AG09309 (cell line): ENCODE measurements around the gene ELK3.

ENCODE experiments used
- DNase-seq: peaks from one replicate; pipeline ENCODE4 v3.0.0-alpha.2; 2010; ENCODE audit warnings: low read depth
- H3K4me3 ChIP-seq: 2 replicates; pipeline ENCODE4 v1.5.1; 2011; ENCODE audit warnings: mild to moderate bottlenecking, low read depth, low read length, moderate library complexity; ENCODE audit not compliant: control insufficient read depth
- TF ChIP-seq, protein P1 (sequence below): IDR thresholded peaks from 2 replicates; pipeline ENCODE4 v1.5.1; 2011; ENCODE audit warnings: mild to moderate bottlenecking, low read depth, low read length, inconsistent platforms; ENCODE audit not compliant: insufficient read depth, control insufficient read depth; ENCODE audit errors: missing control alignments

The ELK3 gene

DNA sequence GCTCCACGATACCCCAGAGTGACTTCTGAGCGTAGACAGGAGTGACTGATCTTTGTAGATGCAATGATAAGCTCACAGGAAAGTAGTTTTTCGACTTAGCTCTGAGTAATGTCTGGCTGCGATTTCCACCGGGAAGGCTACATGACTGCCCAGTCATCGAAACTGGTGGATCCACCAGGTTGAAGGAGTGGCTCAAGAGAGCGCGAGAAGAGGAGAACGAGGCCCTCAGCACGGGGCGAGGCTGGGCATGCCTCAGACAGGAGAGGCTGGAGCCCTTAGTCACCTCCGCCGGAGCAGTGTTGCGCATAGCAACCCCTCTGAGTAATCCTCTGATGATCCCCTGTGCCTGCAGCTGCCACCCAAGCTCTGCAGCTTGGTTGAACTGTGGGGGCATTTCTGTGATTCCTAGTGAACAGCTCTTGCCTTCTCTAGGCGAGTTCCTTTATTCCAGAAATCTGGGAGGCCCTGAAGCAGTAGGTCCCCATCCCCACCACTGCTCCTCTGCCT, 25.6 kb downstream of the ELK3 start:
- TF ChIP-seq, protein P1, sequence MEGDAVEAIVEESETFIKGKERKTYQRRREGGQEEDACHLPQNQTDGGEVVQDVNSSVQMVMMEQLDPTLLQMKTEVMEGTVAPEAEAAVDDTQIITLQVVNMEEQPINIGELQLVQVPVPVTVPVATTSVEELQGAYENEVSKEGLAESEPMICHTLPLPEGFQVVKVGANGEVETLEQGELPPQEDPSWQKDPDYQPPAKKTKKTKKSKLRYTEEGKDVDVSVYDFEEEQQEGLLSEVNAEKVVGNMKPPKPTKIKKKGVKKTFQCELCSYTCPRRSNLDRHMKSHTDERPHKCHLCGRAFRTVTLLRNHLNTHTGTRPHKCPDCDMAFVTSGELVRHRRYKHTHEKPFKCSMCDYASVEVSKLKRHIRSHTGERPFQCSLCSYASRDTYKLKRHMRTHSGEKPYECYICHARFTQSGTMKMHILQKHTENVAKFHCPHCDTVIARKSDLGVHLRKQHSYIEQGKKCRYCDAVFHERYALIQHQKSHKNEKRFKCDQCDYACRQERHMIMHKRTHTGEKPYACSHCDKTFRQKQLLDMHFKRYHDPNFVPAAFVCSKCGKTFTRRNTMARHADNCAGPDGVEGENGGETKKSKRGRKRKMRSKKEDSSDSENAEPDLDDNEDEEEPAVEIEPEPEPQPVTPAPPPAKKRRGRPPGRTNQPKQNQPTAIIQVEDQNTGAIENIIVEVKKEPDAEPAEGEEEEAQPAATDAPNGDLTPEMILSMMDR, result no peak
- H3K4me3 ChIP-seq, result peak overlapping the region; percentile 17
- peak; percentile 85 for DNase-seq

DNA sequence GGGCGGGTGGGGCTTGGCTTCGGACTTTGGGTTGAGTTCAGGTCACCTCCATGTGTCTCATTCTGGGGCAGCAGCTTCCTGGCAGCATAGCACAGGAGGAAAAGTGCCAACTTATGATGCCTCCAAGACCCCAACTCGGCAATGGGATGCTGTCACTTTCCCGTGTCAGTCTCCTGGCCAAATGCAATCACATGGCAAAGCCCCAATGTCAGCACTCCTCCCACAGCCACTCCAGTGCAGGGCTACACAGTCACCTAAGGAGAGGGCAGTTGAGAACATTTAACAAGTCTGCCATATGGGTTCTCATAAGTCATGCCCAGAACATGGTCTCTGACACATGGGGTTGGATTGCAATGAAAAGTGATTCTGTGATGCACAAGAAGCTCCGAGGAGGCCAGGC, 26.7 kb downstream of the ELK3 start:
- TF ChIP-seq, protein P1, result no peak
- no peak for DNase-seq
- no peak overlapping the region for H3K4me3 ChIP-seq

DNA sequence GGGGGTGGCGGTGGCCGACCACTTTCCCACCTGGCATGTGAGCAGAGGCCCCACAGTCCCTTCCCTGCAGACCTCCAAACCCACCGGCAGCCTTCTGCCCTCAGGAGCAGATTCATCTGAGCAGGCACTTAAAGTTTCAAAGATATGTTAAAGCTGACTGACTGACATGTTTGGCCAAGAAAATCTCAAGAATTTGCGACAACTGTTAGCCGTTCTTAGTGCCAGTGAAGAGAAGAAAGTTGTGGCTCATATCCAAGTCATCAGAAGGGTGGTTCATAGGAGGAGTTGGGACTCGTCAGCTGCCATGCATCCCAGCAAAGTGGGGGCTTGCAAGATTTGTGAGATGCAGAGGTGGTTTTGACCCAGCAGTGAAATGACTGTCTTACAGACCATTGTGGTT, 27.2 kb downstream of the ELK3 start:
- DNase-seq, result no peak
- H3K4me3 ChIP-seq, result no peak overlapping the region
- TF ChIP-seq, protein P1, result no peak

DNA sequence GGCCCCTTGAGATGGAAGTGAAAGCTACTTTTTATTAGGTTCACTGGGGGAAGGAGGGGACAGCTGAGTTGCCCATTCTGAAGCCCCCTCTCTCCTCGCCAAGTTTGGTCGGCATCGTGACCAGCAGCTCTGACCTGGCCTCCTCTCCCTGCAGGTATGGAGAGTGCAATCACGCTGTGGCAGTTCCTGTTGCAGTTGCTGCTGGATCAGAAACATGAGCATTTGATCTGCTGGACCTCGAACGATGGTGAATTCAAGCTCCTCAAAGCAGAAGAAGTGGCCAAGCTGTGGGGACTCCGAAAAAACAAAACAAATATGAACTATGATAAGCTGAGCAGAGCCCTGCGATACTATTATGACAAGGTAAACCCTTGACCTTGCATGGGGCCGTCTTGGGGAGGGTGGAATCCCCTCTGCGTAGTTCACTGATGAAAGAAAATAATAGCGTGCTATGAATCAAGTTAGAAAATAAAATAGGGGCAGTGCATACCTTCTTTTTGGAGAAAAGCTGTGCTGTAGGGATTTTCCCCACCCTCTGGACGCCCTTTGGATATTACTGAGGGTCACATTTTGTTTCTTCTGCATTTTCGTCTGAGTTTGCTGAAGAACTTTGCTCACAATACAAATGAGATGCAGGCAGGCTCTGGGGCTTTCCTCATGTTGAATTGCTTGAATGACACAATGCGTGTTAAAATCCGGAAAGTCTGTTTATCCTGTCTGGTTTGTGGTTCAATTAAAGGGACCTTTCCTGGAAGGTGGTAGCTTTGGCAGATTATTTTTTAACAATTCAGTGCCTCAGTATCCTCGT, 29.4 kb downstream of the ELK3 start:
- TF ChIP-seq, protein P1, result no peak
- DNase-seq, result no peak
- H3K4me3 ChIP-seq, result no peak overlapping the region

DNA sequence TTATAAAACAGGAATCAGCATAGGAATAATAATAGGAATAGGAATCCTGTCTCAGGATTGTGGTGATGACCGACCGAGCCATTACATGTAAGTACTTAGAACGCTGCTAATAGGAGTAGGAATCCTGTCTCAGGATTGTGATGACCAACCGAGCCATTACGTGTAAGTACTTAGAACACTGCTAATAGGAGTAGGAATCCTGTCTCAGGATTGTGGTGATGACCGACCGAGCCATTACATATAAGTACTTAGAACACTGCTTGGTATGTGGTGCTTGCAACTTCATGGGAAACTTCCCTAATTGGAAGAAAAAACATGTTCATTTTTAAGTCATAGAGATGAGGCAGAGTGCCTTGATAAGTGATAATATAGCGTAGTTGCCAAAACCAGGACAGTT, 30.0 kb downstream of the ELK3 start:
- TF ChIP-seq, protein P1, result no peak
- H3K4me3 ChIP-seq, result no peak overlapping the region
- no peak for DNase-seq

DNA sequence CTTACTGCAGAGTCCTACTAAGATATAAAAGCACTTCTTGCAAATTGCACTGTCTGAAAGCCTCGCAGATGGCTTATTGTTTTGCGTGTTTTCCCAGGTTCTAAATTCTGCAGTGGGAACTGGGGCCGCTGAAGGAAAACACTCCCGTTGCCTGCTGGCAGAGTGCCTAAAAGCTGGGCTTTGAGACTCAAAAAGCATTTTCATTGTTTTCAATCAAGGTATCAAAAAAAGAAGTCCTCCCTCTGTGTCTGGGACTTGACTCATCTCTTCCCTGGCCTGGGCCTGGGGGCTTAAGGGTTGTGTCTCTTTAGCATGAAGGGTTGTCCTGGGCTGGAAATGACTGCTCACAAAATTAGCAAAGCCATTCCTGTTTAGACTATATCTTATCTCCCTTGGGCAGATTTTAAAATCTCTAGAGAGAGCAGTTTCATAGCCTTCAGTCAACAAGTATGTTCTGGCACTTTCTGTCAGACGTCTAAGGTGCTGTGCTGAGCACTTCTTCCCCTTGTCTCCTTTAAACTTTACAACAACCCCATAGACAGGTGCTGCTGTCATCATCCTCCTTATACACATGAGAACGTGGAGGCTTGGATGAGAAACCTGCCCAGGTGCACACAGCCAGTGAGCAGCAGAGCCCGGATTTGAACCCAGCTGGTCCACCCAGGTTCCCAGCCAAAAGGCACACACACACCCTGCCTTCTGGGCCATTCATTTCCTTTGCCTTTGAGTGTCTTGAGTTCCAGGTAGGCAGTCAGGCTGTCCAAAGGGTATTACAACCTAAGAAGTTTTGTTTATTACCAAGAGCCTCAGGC, 31.1 kb downstream of the ELK3 start:
- TF ChIP-seq, protein P1, result no peak
- no peak for DNase-seq

More for the DNA sequence above, 31.1 kb downstream of the ELK3 start:
- H3K4me3 ChIP-seq, result no peak overlapping the region
